CD1c-positive myeloid dendritic cell (primary cell): ENCODE measurements around the gene SEPHS2.
"Not testable (repeated sequence)": the region's sequence is repeated elsewhere in the genome, so short reads cannot be mapped to it uniquely, and the experiment has no call there.

Experiments
- DNase-seq: peaks from one replicate; pipeline ENCODE4 v3.0.0-alpha.2; 2016; ENCODE audit errors: extremely low spot score

SEPHS2 gene

GRCh38 chr16:30470170-30470512 lies 24.5 kb upstream of the SEPHS2 start:
- no peak for DNase-seq

GRCh38 chr16:30464078-30464477 lies 18.4 kb upstream of the SEPHS2 start:
- no peak for DNase-seq

- DNase-seq = peak; percentile 24
Observed at GRCh38 chr16:30461426-30461825, 15.8 kb upstream of the SEPHS2 start.

GRCh38 chr16:30459456-30459855 lies 13.8 kb upstream of the SEPHS2 start:
- DNase-seq = no peak

- DNase-seq = peak; percentile 93
Observed at GRCh38 chr16:30458561-30459394, 13.1 kb upstream of the SEPHS2 start.

GRCh38 chr16:30457743-30458560 lies 12.3 kb upstream of the SEPHS2 start:
- DNase-seq = no peak

GRCh38 chr16:30457256-30457655 lies 11.6 kb upstream of the SEPHS2 start:
- DNase-seq = no peak

- no peak for DNase-seq
Observed at GRCh38 chr16:30456302-30456701, 10.6 kb upstream of the SEPHS2 start.

GRCh38 chr16:30452709-30453580 lies 7.3 kb upstream of the SEPHS2 start:
- DNase-seq = not testable (repeated sequence)

GRCh38 chr16:30449116-30449435 lies 3.4 kb upstream of the SEPHS2 start:
- DNase-seq = no peak

- DNase-seq = no peak
Observed at GRCh38 chr16:30447512-30448226, 2.0 kb upstream of the SEPHS2 start.

- DNase-seq = no peak
Observed at GRCh38 chr16:30446203-30446595, 525 bp upstream of the SEPHS2 start.

- DNase-seq = no peak
Observed at GRCh38 chr16:30445149-30445407, 596 bp downstream of the SEPHS2 start.

GRCh38 chr16:30444231-30445148 lies 1.2 kb downstream of the SEPHS2 start:
- no peak for DNase-seq

- DNase-seq = no peak
Observed at GRCh38 chr16:30443631-30444030, 2.0 kb downstream of the SEPHS2 start.

- peak; percentile 63 for DNase-seq
Observed at GRCh38 chr16:30439720-30440348, 5.8 kb downstream of the SEPHS2 start.

GRCh38 chr16:30438835-30439234 lies 6.8 kb downstream of the SEPHS2 start:
- DNase-seq = no peak

- DNase-seq = no peak
Observed at GRCh38 chr16:30437511-30438046, 8.1 kb downstream of the SEPHS2 start.

- no peak for DNase-seq
Observed at GRCh38 chr16:30434852-30435251, 10.8 kb downstream of the SEPHS2 start.

- DNase-seq = no peak
Observed at GRCh38 chr16:30430428-30430970, 15.2 kb downstream of the SEPHS2 start.
